Measurements from ENCODE around the gene RNASE7. TPM values are rescaled to one million over a fixed set of nuclear protein-coding genes. Genes with fewer than 3 reads are reported as not detected.

RNASE7 gene
- polyA plus RNA-seq, 1 of the 3 experiments (the other 2 are of a cell fraction): not detected

GRCh38 chr14:21072031-21072473 is 29.9 kb downstream of the RNASE7 start:
- Histone ChIP-seq H2AFZ (ENCODE audit: low read depth) (no peak overlapping the region; the same call in 1 of the 2 replicates), H3K79me2 (ENCODE audit: insufficient read depth) (peaks cover 57% of the 10 kb centered on the region), H3K27me3 (ENCODE audit: insufficient read depth) (no peaks in the 10 kb centered on the region), H3K27ac (ENCODE audit: low read depth in 2 of 2, low read length in 1 of 2) (peak overlapping the region; percentile 98 to 99), H3K9me2 (no peaks in the 10 kb centered on the region), H3K4me1 (ENCODE audit: control insufficient read depth in 1 of 2, insufficient read depth in 2 of 2, low read depth in 1 of 2, low read length in 1 of 2) (peaks cover 22 to 37% of the 10 kb centered on the region in 2 experiments), H3K9ac (peak overlapping the region; percentile 93), H3K4me3 (ENCODE audit: low read depth in 2 of 2, low read length in 1 of 2) (peak overlapping the region; percentile 81 to 89), H3K4me2 (peak overlapping the region; percentile 95), H3K36me3 (replicated peaks in 1 of 2; ENCODE audit: control insufficient read depth in 1 of 2, insufficient read depth in 2 of 2, low read length in 1 of 2) (peaks cover 35 to 45% of the 10 kb centered on the region in 2 experiments), H3K9me3 (no peaks in the 10 kb centered on the region), H4K20me1 (ENCODE audit: insufficient read depth) (0 out of 2 replicates have a peak, but pooled peaks cover 8% of the 10 kb centered on the region), H3F3A (replicated peaks; ENCODE audit: insufficient read depth) (peaks cover 27% of the 10 kb centered on the region)
- POLR2A ChIA-PET: interaction anchor here (0.9 to 2.7 kb wide), 11 partner anchors 8 to 57 kb away, joined by 3 to 19 read pairs (median 11); partner anchors contain the start of genes TMEM253 and ZNF219
- DNase-seq: peak; percentile 35
- TF ChIP-seq TAF1 (IDR thresholded peaks at IDR 0.05; ENCODE audit: borderline replicate concordance, low read depth, low read length) (no peak), RAD21 (IDR thresholded peaks at IDR 0.05; ENCODE audit: low read length) (no peak), GATA2 (CRISPR knock-in tag; IDR thresholded peaks at IDR 0.05) (no peak), MEF2A (IDR thresholded peaks at IDR 0.05; ENCODE audit: borderline replicate concordance, low read depth) (no peak), POLR2AphosphoS5 (IDR thresholded peaks at IDR 0.05; ENCODE audit: low read depth, low read length) (no peak), GABPA (IDR thresholded peaks at IDR 0.05; ENCODE audit: low read depth) (no peak), MXI1 (IDR thresholded peaks at IDR 0.05; ENCODE audit: low read depth, low read length) (no peak), FOSL2 (IDR thresholded peaks at IDR 0.05; ENCODE audit: borderline replicate concordance, low read depth) (no peak), REST (IDR thresholded peaks at IDR 0.05; ENCODE audit: low read depth, low read length) (no peak), NFIC (IDR thresholded peaks at IDR 0.05; ENCODE audit: borderline replicate concordance) (no peak), MAX (IDR thresholded peaks at IDR 0.05; ENCODE audit: low read depth) (no peak), ELF1 (IDR thresholded peaks at IDR 0.05) (no peak), PBX3 (IDR thresholded peaks at IDR 0.05) (no peak), RXRA (IDR thresholded peaks at IDR 0.05; ENCODE audit: borderline replicate concordance, low read depth) (no peak), FOXM1 (IDR thresholded peaks at IDR 0.05; ENCODE audit: low read depth) (no peak)
- 48% methylated on average over 4 of the region's 4 CpGs for WGBS (ENCODE audit: low lambda C conversion rate)
- CTCF ChIA-PET: interaction anchor here (0.6 to 13.2 kb wide), 12 partner anchors 10 to 80 kb away, joined by 3 to 296 read pairs (median 6); partner anchors contain the start of gene ZNF219
